ENCODE measurements around the gene CLASP1. TPM values are rescaled to one million over a fixed set of nuclear protein-coding genes. Genes with fewer than 3 reads are reported as not detected.
"Not testable (repeated sequence)": the region's sequence is repeated elsewhere in the genome, so short reads cannot be mapped to it uniquely, and the experiment has no call there.

The CLASP1 gene
- total RNA-seq, 2 experiments from 2014 or later = 62.3 to 76.1 TPM

- Mint-ChIP-seq H3K9me3 (ENCODE audit: low read depth) (no peaks in the 10 kb centered on the region), H3K4me1 (peaks cover 10% of the 10 kb centered on the region), H3K4me3 (no peak overlapping the region), H3K27me3 (no peaks in the 10 kb centered on the region), H3K27ac (no peak overlapping the region), H3K36me3 (peaks cover 10% of the 10 kb centered on the region)
- DNase-seq = no peak
- no peak for ATAC-seq
- CTCF ChIA-PET = interaction anchor here (0.7 to 0.8 kb wide), 2 partner anchors 15 to 37 kb away, joined by 3 to 4 read pairs; no protein-coding TSS in a partner anchor
Observed at GRCh38 chr2:121486191-121486790, 163.0 kb downstream of the CLASP1 start.

GRCh38 chr2:121485039-121485438 is 164.2 kb downstream of the CLASP1 start:
- no peak overlapping the region for H3K27ac Mint-ChIP-seq
- CTCF ChIA-PET = no interaction called here
- DNase-seq (no peak), ATAC-seq (no peak)
- no peaks in the 10 kb centered on the region for H3K27me3 Mint-ChIP-seq
- peaks cover 5% of the 10 kb centered on the region for H3K4me1 Mint-ChIP-seq
- no peaks in the 10 kb centered on the region for H3K9me3 Mint-ChIP-seq (ENCODE audit: low read depth)
- H3K36me3 Mint-ChIP-seq = peaks cover 10% of the 10 kb centered on the region
- no peak overlapping the region for H3K4me3 Mint-ChIP-seq

GRCh38 chr2:121483846-121484245 is 165.4 kb downstream of the CLASP1 start:
- Mint-ChIP-seq H3K4me3 (no peak overlapping the region), H3K27ac (no peak overlapping the region), H3K27me3 (no peaks in the 10 kb centered on the region), H3K4me1 (peaks cover 3% of the 10 kb centered on the region), H3K36me3 (peaks cover 12% of the 10 kb centered on the region), H3K9me3 (ENCODE audit: low read depth) (no peaks in the 10 kb centered on the region)
- ATAC-seq = no peak
- no peak for DNase-seq
- CTCF ChIA-PET = no interaction called here

- H3K27ac Mint-ChIP-seq = no peak overlapping the region
- H3K4me3 Mint-ChIP-seq = no peak overlapping the region
- no peaks in the 10 kb centered on the region for H3K9me3 Mint-ChIP-seq (ENCODE audit: low read depth)
- peaks cover 3% of the 10 kb centered on the region for H3K4me1 Mint-ChIP-seq
- ATAC-seq (no peak), DNase-seq (no peak)
- CTCF ChIA-PET = no interaction called here
- peaks cover 10% of the 10 kb centered on the region for H3K36me3 Mint-ChIP-seq
- no peaks in the 10 kb centered on the region for H3K27me3 Mint-ChIP-seq
Observed at GRCh38 chr2:121483021-121483420, 166.2 kb downstream of the CLASP1 start.

GRCh38 chr2:121480826-121481225 is 168.4 kb downstream of the CLASP1 start:
- DNase-seq (no peak), ATAC-seq (no peak)
- Mint-ChIP-seq H3K4me1 (peaks cover 4% of the 10 kb centered on the region), H3K9me3 (ENCODE audit: low read depth) (no peaks in the 10 kb centered on the region), H3K27ac (no peak overlapping the region), H3K27me3 (no peaks in the 10 kb centered on the region), H3K4me3 (no peak overlapping the region), H3K36me3 (peaks cover 10% of the 10 kb centered on the region)
- CTCF ChIA-PET = no interaction called here

GRCh38 chr2:121479882-121480522 is 169.3 kb downstream of the CLASP1 start:
- DNase-seq (no peak), ATAC-seq (no peak)
- Mint-ChIP-seq H3K4me1 (peaks cover 3% of the 10 kb centered on the region), H3K36me3 (peaks cover 10% of the 10 kb centered on the region), H3K27ac (no peak overlapping the region), H3K27me3 (no peaks in the 10 kb centered on the region), H3K9me3 (ENCODE audit: low read depth) (no peaks in the 10 kb centered on the region), H3K4me3 (no peak overlapping the region)
- CTCF ChIA-PET = no interaction called here

- Mint-ChIP-seq H3K4me1 (peaks cover 3% of the 10 kb centered on the region), H3K36me3 (peaks cover 8% of the 10 kb centered on the region), H3K27ac (peak overlapping the region; percentile 45), H3K27me3 (no peaks in the 10 kb centered on the region), H3K9me3 (ENCODE audit: low read depth) (no peaks in the 10 kb centered on the region), H3K4me3 (no peak overlapping the region)
- DNase-seq = no peak
- ATAC-seq = no peak
- CTCF ChIA-PET = no interaction called here
Observed at GRCh38 chr2:121478996-121479745, 170.1 kb downstream of the CLASP1 start.

GRCh38 chr2:121478358-121478995 is 170.8 kb downstream of the CLASP1 start:
- H3K27me3 Mint-ChIP-seq; ATAC-seq; H3K4me3 Mint-ChIP-seq; CTCF ChIA-PET; H3K27ac Mint-ChIP-seq; H3K36me3 Mint-ChIP-seq; DNase-seq; H3K4me1 Mint-ChIP-seq; H3K9me3 Mint-ChIP-seq (ENCODE audit: low read depth): not testable (repeated sequence)

- H3K4me1 Mint-ChIP-seq = peaks cover 19% of the 10 kb centered on the region
- CTCF ChIA-PET = no interaction called here
- H3K36me3 Mint-ChIP-seq = peaks cover 6% of the 10 kb centered on the region
- ATAC-seq (no peak), DNase-seq (no peak)
- H3K27me3 Mint-ChIP-seq = no peaks in the 10 kb centered on the region
- H3K27ac Mint-ChIP-seq = no peak overlapping the region
- H3K4me3 Mint-ChIP-seq = no peak overlapping the region
- H3K9me3 Mint-ChIP-seq (ENCODE audit: low read depth) = no peaks in the 10 kb centered on the region
Observed at GRCh38 chr2:121476684-121477083, 172.6 kb downstream of the CLASP1 start.

- Mint-ChIP-seq H3K27ac (no peak overlapping the region), H3K4me3 (no peak overlapping the region), H3K27me3 (no peaks in the 10 kb centered on the region), H3K36me3 (peaks cover 13% of the 10 kb centered on the region), H3K9me3 (ENCODE audit: low read depth) (no peaks in the 10 kb centered on the region), H3K4me1 (peaks cover 23% of the 10 kb centered on the region)
- no peak for DNase-seq
- no peak for ATAC-seq
- CTCF ChIA-PET = no interaction called here
Observed at GRCh38 chr2:121475811-121476571, 173.3 kb downstream of the CLASP1 start.

- no peak overlapping the region for H3K4me3 Mint-ChIP-seq
- peaks cover 32% of the 10 kb centered on the region for H3K36me3 Mint-ChIP-seq
- H3K4me1 Mint-ChIP-seq = peaks cover 21% of the 10 kb centered on the region
- no peaks in the 10 kb centered on the region for H3K9me3 Mint-ChIP-seq (ENCODE audit: low read depth)
- DNase-seq (no peak), ATAC-seq (no peak)
- H3K27me3 Mint-ChIP-seq = no peaks in the 10 kb centered on the region
- H3K27ac Mint-ChIP-seq = no peak overlapping the region
- CTCF ChIA-PET = no interaction called here
Observed at GRCh38 chr2:121473512-121473911, 175.8 kb downstream of the CLASP1 start.

GRCh38 chr2:121472470-121472993 is 176.7 kb downstream of the CLASP1 start:
- Mint-ChIP-seq H3K27ac (peak overlapping the region; percentile 4), H3K27me3 (no peaks in the 10 kb centered on the region), H3K4me1 (peaks cover 21% of the 10 kb centered on the region), H3K36me3 (peaks cover 42% of the 10 kb centered on the region), H3K4me3 (no peak overlapping the region), H3K9me3 (ENCODE audit: low read depth) (no peaks in the 10 kb centered on the region)
- CTCF ChIA-PET = no interaction called here
- no peak for DNase-seq
- no peak for ATAC-seq
